Measurements from ENCODE around the gene PBLD. TPM values are rescaled to one million over a fixed set of nuclear protein-coding genes. Genes with fewer than 3 reads are reported as not detected.

PBLD gene
- polyA plus RNA-seq, 1 donor from 2014 or later, result 6.7 TPM

DNA sequence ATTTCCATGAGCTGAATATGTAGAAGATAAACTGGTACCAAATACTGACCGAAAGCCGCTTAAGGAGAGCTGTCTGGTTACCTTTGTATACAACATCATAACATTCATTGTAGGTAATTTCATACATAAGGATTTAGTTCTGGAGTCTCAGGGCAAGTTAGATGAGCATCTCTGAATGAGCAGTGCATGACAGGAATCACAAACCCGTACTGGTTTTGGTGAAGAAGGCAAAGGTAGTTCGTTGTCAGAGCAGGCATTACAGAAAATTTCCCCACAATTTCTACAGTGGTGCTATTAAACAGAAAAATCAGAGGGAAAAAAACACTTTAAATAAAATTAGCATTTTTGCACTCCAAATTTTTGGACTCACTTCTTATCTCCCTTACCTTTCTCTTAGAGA, 12.9 kb upstream of the PBLD start:
- peaks cover 22% of the 10 kb centered on the region for H3K79me2 ChIP-seq (replicated peaks; ENCODE audit: insufficient read depth, low read length)
- peaks cover 8% of the 10 kb centered on the region for H4K20me1 ChIP-seq (ENCODE audit: insufficient read depth)
- H3K9me3 ChIP-seq (ENCODE audit: low read length), result no peaks in the 10 kb centered on the region
- H3K9ac ChIP-seq (ENCODE audit: low read length), result no peak overlapping the region
- no peaks in the 10 kb centered on the region for H3K9me2 ChIP-seq (ENCODE audit: insufficient read depth, low read length)
- peaks cover 13% of the 10 kb centered on the region for H3F3A ChIP-seq (ENCODE audit: insufficient read depth, low read length, poor library complexity, severe bottlenecking)
- TF ChIP-seq POLR2AphosphoS5 (IDR thresholded peaks at IDR 0.05), result no peak
- no peak for TF ChIP-seq RAD21 (conservative IDR thresholded peaks at IDR 0.05)
- no peak for TF ChIP-seq CTCF (IDR thresholded peaks at IDR 0.05; ENCODE audit: poor library complexity, severe bottlenecking)
- TF ChIP-seq MXI1 (conservative IDR thresholded peaks at IDR 0.05; ENCODE audit: poor library complexity, severe bottlenecking), result no peak
- no peak for TF ChIP-seq EP300 (conservative IDR thresholded peaks at IDR 0.05; ENCODE audit: poor library complexity, severe bottlenecking)
- TF ChIP-seq REST (IDR thresholded peaks at IDR 0.05; ENCODE audit: borderline replicate concordance), result no peak
- TF ChIP-seq EZH2 (IDR thresholded peaks at IDR 0.05; ENCODE audit: borderline replicate concordance, insufficient read depth, low read length, poor library complexity, severe bottlenecking), result no peak
- TF ChIP-seq SMC3 (conservative IDR thresholded peaks at IDR 0.05; ENCODE audit: poor library complexity), result no peak
- no peak for TF ChIP-seq TAF1 (IDR thresholded peaks at IDR 0.05; ENCODE audit: low read depth)
- no peak overlapping the region for H3K27ac ChIP-seq (ENCODE audit: low read length)
- H3K4me2 ChIP-seq (ENCODE audit: low read length), result no peak overlapping the region
- H3K36me3 ChIP-seq (ENCODE audit: insufficient read depth, low read length), result peaks cover 15% of the 10 kb centered on the region
- H3K27me3 ChIP-seq (ENCODE audit: insufficient read depth, low read depth, low read length), result no peaks in the 10 kb centered on the region
- H3K4me3 ChIP-seq (ENCODE audit: low read length), result no peak overlapping the region
- no peak overlapping the region for H2AFZ ChIP-seq (ENCODE audit: low read depth, low read length)

DNA sequence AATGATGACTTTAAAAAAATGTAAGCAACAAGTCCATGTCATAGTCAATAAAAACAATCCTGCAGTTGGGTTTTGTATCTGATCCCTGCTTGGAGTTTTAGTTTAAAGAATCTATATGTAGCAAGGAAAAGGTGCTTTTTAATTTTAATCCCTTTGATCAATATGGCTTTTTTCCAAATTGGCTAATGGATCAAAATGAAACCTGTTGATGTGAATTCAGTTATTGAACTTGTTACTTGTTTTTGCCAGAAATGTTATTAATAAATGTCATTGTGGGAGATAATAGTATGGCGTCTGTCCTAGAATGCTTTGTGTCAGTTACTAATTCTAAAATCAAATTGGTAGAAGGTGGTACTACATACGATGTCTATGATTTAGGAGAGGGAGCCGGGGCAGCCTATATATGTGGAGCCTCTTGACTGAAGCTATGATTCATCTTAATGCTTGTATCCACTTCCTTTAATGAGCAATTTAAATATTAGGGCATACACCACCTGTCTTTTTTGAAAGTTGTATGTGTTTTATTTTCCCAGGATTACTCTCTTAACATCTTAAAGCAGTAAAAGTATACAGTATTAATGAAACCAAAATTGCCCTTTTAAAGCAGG, 10.3 kb upstream of the PBLD start:
- no peak overlapping the region for H3K9ac ChIP-seq (ENCODE audit: low read length)
- H3K4me2 ChIP-seq (ENCODE audit: low read length), result no peak overlapping the region
- H2AFZ ChIP-seq (ENCODE audit: low read depth, low read length), result no peak overlapping the region
- peaks cover 47% of the 10 kb centered on the region for H3K79me2 ChIP-seq (replicated peaks; ENCODE audit: insufficient read depth, low read length)
- no peak overlapping the region for H3K4me3 ChIP-seq (ENCODE audit: low read length)
- peaks cover 15% of the 10 kb centered on the region for H3K36me3 ChIP-seq (ENCODE audit: insufficient read depth, low read length)
- H3K27ac ChIP-seq (ENCODE audit: low read length), result no peak overlapping the region
- H3K9me2 ChIP-seq (ENCODE audit: insufficient read depth, low read length), result no peaks in the 10 kb centered on the region
- H3K9me3 ChIP-seq (ENCODE audit: low read length), result no peaks in the 10 kb centered on the region
- peaks cover 17% of the 10 kb centered on the region for H3F3A ChIP-seq (ENCODE audit: insufficient read depth, low read length, poor library complexity, severe bottlenecking)
- TF ChIP-seq EP300 (conservative IDR thresholded peaks at IDR 0.05; ENCODE audit: poor library complexity, severe bottlenecking), result no peak
- TF ChIP-seq EZH2 (IDR thresholded peaks at IDR 0.05; ENCODE audit: borderline replicate concordance, insufficient read depth, low read length, poor library complexity, severe bottlenecking), result no peak
- no peak for TF ChIP-seq SMC3 (conservative IDR thresholded peaks at IDR 0.05; ENCODE audit: poor library complexity)
- TF ChIP-seq POLR2AphosphoS5 (IDR thresholded peaks at IDR 0.05), result no peak
- TF ChIP-seq RAD21 (conservative IDR thresholded peaks at IDR 0.05), result no peak
- TF ChIP-seq TAF1 (IDR thresholded peaks at IDR 0.05; ENCODE audit: low read depth), result no peak
- TF ChIP-seq CTCF (IDR thresholded peaks at IDR 0.05; ENCODE audit: poor library complexity, severe bottlenecking), result no peak
- TF ChIP-seq MXI1 (conservative IDR thresholded peaks at IDR 0.05; ENCODE audit: poor library complexity, severe bottlenecking), result no peak
- TF ChIP-seq REST (IDR thresholded peaks at IDR 0.05; ENCODE audit: borderline replicate concordance), result no peak
- H4K20me1 ChIP-seq (ENCODE audit: insufficient read depth), result peaks cover 27% of the 10 kb centered on the region
- H3K27me3 ChIP-seq (ENCODE audit: insufficient read depth, low read depth, low read length), result no peaks in the 10 kb centered on the region
